AG09319 (cell line): ENCODE data around the gene CRYGN.

Experiments
- DNase-seq: peaks from one replicate; pipeline ENCODE4 v3.0.0-alpha.2; 2010; ENCODE audit warnings: low read depth; ENCODE audit errors: extremely low read depth
- TF ChIP-seq, protein P1 (sequence below): IDR thresholded peaks from 2 replicates; pipeline ENCODE4 v1.5.1; 2011; ENCODE audit warnings: low read depth, mild to moderate bottlenecking, inconsistent platforms, low read length, moderate library complexity

Gene CRYGN

DNA sequence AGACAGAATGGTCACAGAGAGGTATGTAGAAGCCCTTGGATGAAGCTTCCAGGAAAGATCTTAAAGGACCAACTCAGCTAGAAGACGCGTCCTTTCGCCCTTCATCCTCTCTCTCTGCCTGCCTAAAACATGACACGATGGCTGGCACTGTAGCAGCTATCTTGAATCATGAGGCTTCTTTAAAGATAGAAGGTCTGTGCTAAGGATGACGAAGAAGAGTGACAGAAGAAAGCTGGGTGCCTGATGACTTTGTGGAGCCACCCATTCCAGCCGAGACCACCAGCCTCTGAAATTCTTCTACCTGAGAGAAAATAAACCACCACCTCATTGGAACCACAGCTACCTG lies 55.6 kb downstream of the CRYGN start:
- no peak for DNase-seq

DNA sequence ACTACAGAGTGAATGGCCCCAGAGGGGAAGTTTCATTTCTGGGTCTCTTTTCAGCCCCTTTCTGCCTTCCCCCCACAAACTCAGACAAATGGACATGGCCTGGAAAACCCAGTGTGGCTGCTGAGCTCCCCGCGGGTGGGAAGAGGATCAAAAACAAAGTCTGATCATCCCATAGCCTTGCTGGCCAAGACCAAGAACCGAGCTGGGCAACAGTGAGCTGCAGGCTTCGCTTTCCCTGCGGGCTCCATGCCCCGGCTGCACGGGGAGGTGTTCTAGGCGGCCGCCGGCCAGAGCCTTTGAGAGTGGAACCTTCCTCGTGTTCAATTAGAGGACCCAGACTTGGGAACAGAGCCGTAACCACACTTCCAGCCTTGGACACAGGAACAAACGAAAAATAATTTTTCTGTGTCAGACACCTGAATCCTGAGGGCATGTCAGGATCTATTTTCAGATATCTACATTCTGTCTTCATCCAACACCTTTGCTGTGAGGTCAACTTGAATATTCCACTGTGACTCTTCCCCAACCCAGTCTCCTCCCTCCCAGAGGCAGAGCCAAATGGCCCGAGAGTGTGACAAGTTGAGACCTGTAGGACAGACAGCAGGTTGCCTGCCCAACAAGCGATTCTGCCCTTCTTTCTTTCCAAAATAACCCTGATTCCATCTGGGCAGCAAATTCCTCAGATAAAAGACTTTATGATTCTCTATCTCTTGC lies 56.1 kb downstream of the CRYGN start:
- no peak for DNase-seq
- TF ChIP-seq, protein P1, sequence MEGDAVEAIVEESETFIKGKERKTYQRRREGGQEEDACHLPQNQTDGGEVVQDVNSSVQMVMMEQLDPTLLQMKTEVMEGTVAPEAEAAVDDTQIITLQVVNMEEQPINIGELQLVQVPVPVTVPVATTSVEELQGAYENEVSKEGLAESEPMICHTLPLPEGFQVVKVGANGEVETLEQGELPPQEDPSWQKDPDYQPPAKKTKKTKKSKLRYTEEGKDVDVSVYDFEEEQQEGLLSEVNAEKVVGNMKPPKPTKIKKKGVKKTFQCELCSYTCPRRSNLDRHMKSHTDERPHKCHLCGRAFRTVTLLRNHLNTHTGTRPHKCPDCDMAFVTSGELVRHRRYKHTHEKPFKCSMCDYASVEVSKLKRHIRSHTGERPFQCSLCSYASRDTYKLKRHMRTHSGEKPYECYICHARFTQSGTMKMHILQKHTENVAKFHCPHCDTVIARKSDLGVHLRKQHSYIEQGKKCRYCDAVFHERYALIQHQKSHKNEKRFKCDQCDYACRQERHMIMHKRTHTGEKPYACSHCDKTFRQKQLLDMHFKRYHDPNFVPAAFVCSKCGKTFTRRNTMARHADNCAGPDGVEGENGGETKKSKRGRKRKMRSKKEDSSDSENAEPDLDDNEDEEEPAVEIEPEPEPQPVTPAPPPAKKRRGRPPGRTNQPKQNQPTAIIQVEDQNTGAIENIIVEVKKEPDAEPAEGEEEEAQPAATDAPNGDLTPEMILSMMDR, result no peak

More for the DNA sequence above, 55.6 kb downstream of the CRYGN start:
- TF ChIP-seq, protein P1, result no peak

DNA sequence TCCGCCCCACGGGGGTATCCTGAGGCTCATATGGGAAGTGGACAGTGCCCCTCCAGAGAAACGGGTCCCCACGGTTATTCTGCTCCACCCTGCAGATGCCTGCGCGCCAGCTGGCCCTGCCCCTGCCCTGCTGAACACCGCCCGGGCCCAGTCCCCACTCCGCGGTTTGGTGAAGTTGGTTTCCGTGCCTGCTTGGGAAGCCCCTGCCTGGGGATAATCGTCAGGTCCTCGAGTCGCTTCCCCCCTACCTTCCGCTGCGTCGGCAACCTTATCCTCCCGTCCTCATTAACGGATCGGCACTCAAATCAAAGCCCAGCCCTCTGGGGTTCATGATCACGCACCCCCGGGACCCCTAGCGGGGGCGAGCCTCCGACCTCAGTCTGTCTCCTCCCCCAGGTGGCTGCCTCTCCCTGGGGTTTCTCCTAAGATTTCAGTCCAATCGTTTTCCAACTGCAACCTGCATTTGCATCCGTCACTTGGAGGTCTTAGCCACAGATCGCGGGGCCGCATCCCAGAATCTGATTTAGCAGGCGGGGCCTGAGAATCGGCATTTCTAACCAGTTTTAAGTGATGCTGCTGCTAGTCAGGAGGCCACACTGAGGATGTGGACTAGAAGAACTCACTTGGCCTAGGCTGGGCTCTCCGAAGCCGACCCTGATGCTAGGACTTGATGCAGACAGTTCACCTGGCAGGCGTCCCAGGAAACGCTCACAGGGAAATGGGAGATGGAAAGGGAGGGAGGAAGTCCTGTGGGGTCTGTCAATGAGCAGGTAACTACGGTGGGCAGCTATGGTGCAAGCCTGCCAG lies 57.7 kb downstream of the CRYGN start:
- no peak for DNase-seq
- TF ChIP-seq, protein P1, result no peak

DNA sequence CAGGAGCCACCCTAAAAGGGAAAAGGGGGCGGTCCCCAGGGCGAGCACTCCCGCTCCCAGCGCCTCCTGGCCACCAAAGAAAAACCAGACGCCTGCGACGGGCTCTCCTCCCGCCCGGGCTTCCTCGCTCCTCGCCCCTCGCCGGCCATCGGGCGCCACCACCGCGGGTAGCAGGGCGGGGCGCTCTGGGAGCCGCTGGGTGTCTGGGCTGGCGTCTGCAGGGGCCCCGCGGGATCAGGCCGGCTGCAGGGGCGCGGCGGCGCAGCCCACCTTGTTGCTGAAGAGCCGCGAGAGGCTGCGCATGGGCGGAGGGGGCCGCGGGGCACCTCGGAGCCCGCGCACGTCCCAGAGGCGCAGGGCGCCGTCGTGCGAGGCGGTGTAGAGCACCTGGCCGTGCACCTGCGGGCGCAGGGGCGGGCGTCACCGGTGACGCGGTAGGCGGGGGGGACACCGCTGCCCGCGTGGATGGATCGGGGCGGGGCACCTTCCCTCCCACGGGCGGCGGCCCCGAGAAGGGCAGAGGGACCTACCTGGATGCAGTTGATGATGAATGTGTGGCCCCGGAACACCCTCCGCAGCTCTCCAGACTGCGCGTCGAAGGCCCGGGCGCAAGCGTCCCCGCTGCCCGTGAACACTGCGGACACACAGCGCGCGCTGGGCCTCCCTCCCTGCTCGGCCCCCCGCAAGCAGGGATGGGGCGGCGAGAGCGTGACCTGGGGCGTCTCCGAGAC lies 58.4 kb downstream of the CRYGN start:
- TF ChIP-seq, protein P1, result no peak
- no peak for DNase-seq

DNA sequence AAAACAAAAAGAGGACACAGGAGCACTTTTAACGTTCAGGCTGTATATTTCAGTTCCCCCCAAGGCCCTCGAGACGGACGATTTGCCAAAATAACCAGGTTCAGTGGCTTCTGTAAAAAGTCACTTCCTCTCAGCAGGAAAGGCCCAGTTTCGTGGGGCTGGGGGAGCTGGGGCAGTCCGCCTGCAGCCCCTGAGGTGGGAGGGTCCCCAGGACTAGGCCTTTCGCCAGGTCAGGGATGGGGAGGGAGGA lies 58.9 kb downstream of the CRYGN start:
- TF ChIP-seq, protein P1, result no peak
- no peak for DNase-seq

DNA sequence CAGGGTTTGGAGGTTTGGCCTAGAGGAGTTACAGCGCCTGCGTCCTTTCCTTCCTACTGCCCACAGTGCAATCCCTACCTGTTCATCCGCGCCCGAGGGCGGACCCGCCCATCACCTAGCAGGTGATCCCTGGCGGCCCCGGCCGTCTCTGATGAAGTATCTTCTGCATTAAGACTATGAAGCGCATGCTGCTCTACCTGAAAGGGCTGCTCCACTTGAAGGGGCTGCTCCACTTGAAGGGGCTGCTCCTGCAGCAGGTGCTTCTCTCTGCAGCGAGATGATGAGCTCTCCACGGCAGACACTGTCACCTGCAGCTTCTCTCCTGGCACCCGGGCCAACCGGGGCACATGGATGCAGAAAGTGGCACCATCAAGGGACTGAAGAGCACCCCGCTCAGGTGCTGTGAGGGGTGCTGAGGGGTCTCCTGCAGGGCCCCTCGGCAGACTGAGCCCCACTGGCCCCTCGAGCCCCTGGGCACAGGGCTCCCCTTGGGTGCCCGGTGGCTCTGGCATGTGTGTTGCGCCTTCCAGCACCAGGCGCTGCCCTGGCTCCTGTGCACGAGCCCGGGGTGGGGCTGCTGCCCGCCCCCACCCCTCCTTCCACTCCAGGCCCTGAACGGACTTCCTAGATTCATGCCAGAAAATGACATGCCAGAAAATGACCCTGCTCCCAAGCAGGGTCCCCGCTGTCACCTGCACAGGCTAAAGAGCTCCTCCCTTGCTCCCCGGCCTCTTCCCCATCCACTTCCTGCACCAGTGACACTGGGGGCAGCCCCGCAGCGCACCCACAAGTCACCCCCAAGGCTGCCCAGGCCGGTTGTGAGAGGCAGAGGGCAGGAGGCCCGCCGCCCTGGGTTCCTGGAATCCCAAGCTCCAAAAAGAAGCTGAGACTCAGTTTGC lies 59.5 kb downstream of the CRYGN start:
- no peak for DNase-seq

More for the DNA sequence above, 59.5 kb downstream of the CRYGN start:
- TF ChIP-seq, protein P1, result no peak
